Activated CD4-positive, alpha-beta T cell treated with anti-CD3 and anti-CD28 coated beads, Interleukin-2, amount 50 U/mL, for 4 hours (primary cell): ENCODE measurements around the gene LIN7B.
"Not testable (repeated sequence)": the region's sequence is repeated elsewhere in the genome, so short reads cannot be mapped to it uniquely, and the experiment has no call there.

Experiments used
- DNase-seq, 2 experiments: peaks; one replicate each; pipeline ENCODE4 v3.0.0-alpha.2; 2020

LIN7B gene

GRCh38 chr19:49113762-49114629 is at the start of gene LIN7B:
TSS of gene LIN7B (plus strand) at chr19:49114370. CDS start at chr19:49114405, 35 bp downstream.
- peak; percentile 53 to 55 for DNase-seq

- no peak for DNase-seq
Observed at GRCh38 chr19:49064768-49065611, 49.2 kb upstream of the LIN7B start, which contains the start of gene NTF4. TSS of gene NTF4 (minus strand) at chr19:49064818. CDS start at chr19:49061997, 2,821 bp downstream.

- DNase-seq = no peak
Observed at GRCh38 chr19:49065905-49066512, 48.2 kb upstream of the LIN7B start.

GRCh38 chr19:49067554-49067953 is 46.6 kb upstream of the LIN7B start:
- DNase-seq = no peak

GRCh38 chr19:49069026-49069425 is 45.1 kb upstream of the LIN7B start:
- DNase-seq = no peak

- no peak for DNase-seq
Observed at GRCh38 chr19:49070416-49070815, 43.8 kb upstream of the LIN7B start.

GRCh38 chr19:49071860-49072547 is 42.2 kb upstream of the LIN7B start:
- DNase-seq = peak in 1 of 2 experiments; percentile 23

GRCh38 chr19:49073514-49074378 is 40.4 kb upstream of the LIN7B start:
- DNase-seq = no peak

GRCh38 chr19:49074869-49075268 is 39.3 kb upstream of the LIN7B start:
- DNase-seq = not testable (repeated sequence)

GRCh38 chr19:49080392-49080791 is 33.8 kb upstream of the LIN7B start:
- no peak for DNase-seq

- DNase-seq = no peak
Observed at GRCh38 chr19:49081273-49081672, 32.9 kb upstream of the LIN7B start.

GRCh38 chr19:49084206-49085019 is 29.8 kb upstream of the LIN7B start:
- no peak for DNase-seq

- DNase-seq = peak; percentile 96 to 99
Observed at GRCh38 chr19:49085020-49085867, 28.9 kb upstream of the LIN7B start, which contains the start of gene SNRNP70. TSS of gene SNRNP70 (plus strand) at chr19:49085451. CDS start at chr19:49086415, 964 bp downstream.

GRCh38 chr19:49085868-49086232 is 28.3 kb upstream of the LIN7B start:
- DNase-seq = no peak

GRCh38 chr19:49086296-49086695 is 27.9 kb upstream of the LIN7B start:
- no peak for DNase-seq

GRCh38 chr19:49091391-49092038 is 22.7 kb upstream of the LIN7B start:
- DNase-seq = no peak

- DNase-seq = no peak
Observed at GRCh38 chr19:49092686-49093085, 21.5 kb upstream of the LIN7B start.

- DNase-seq = no peak
Observed at GRCh38 chr19:49094505-49095482, 19.4 kb upstream of the LIN7B start.
